K562 (cell line): ENCODE measurements around the gene CEACAM18. TPM values are rescaled to one million over a fixed set of nuclear protein-coding genes. Genes with fewer than 3 reads are reported as not detected.

Experiments used
- ATF4 ChIP-seq: fragments of 450-650 bp; formaldehyde crosslinking; IDR thresholded peaks from 2 replicates; pipeline ENCODE4 v1.4.0; 2022; ENCODE audit warnings: mild to moderate bottlenecking, moderate library complexity
- CHD7 ChIP-seq: fragments of 200-600 bp; sonication (generic); IDR thresholded peaks from one replicate; pipeline ENCODE4 v1.6.1; 2012; ENCODE audit warnings: mild to moderate bottlenecking, low read depth, low read length, inconsistent platforms
- GTF2F1 ChIP-seq: IDR thresholded peaks from 2 replicates; pipeline ENCODE4 v1.6.1; 2011; ENCODE audit warnings: low read depth, low read length, improper control_type of control experiment
- L3MBTL2 ChIP-seq: fragments of 450-650 bp; IDR thresholded peaks from 2 replicates; pipeline ENCODE4 v1.6.1; 2016; ENCODE audit warnings: mild to moderate bottlenecking, moderate library complexity
- NRF1 ChIP-seq, 2 experiments: fragments of 450-650 bp; IDR thresholded peaks in 1 of 2; conservative IDR thresholded peaks in 1 of 2; 2 replicates each; pipeline ENCODE4 v1.6.1; 2014; ENCODE audit warnings: mild to moderate bottlenecking in 2 of 2
- SMAD3 ChIP-seq: fragments of 450-650 bp; formaldehyde crosslinking; conservative IDR thresholded peaks from 2 replicates; pipeline ENCODE4 v1.4.0; 2020; ENCODE audit warnings: mild to moderate bottlenecking
- polyA plus RNA-seq, 8 experiments: library from polyadenylated mRNA; depleted of rRNA in 4 of 8; stranded (reverse) in 5 of 8; unstranded in 3 of 8; fragments of >200 nt; fragmentation: Nextera tagmentation in 2 of 8; fragmentation: Illumina TruSeq in 1 of 8; extraction: Ambion mirVana in 2 of 8; extraction: Trizol in 1 of 8; gene quantifications; 2 replicates each; pipeline versions ENCODE4 v1.2.1 to v1.2.3, GENCODE V29; 2011 to 2014; ENCODE audit warnings: inconsistent platforms in 1 of 8, missing spikeins in 1 of 8
- total RNA-seq, 7 experiments: library from RNA; depleted of rRNA in 6 of 7; stranded (reverse); fragments of >200 nt in 6 of 7; fragmentation: Illumina TruSeq in 2 of 7; extraction: Trizol in 2 of 7; gene quantifications; 2 replicates each; pipeline versions ENCODE4 v1.2.1 to v1.2.3, GENCODE V29; 2011 to 2021; ENCODE audit warnings: low replicate concordance in 1 of 7

The CEACAM18 gene
- total and polyA plus RNA-seq, 9 of the 15 experiments (the other 6 are each of a cell fraction or from before 2014, with no cell fraction given): 0.08 to 0.24 (median 0.15) TPM; not detected in 3

GRCh38 chr19:51460164-51460992 is 18.0 kb upstream of the CEACAM18 start (continued):
- TF ChIP-seq CHD7 (no peak), GTF2F1 (no peak), NRF1 (conservative IDR thresholded peaks at IDR 0.05 in 1 of 2, IDR thresholded peaks at IDR 0.05 in 1 of 2) (no peak), L3MBTL2 (no peak), ATF4 (CRISPR knock-in tag) (peak; percentile 58; the same call in 1 of the 2 replicates), SMAD3 (CRISPR knock-in tag) (0 out of 2 replicates have a peak, but pooled peaks have one; percentile 30)
